NCI-H82 treated with DMSO at 0.1 percent for 48 hours (cell line): ENCODE results near the gene GNPDA2.
A peak's percentile ranks its signal among the peaks of the same experiment; 100 is the strongest.
"Not testable (repeated sequence)": the region's sequence is repeated elsewhere in the genome, so short reads cannot be mapped to it uniquely, and the experiment has no call there.

Source experiments
- DNase-seq: peaks from one replicate; lab custom pipeline; 2025; ENCODE audit not compliant: unreplicated experiment; lab: John Stamatoyannopoulos, UW

Gene GNPDA2

GRCh38 chr4:44726038-44726871 is at the start of gene GNPDA2:
Gene GNPDA2, minus strand, starts transcription at chr4:44726556. Its CDS starts 4,349 bp downstream, at chr4:44722207.
- peak; percentile 58 for DNase-seq

GRCh38 chr4:44772340-44772739 is 46.0 kb upstream of the GNPDA2 start:
- no peak for DNase-seq

- DNase-seq: no peak
Measured at GRCh38 chr4:44771789-44772188, 45.4 kb upstream of the GNPDA2 start.

GRCh38 chr4:44766453-44766852 is 40.1 kb upstream of the GNPDA2 start:
- DNase-seq: no peak

- DNase-seq: no peak
Measured at GRCh38 chr4:44765116-44765515, 38.8 kb upstream of the GNPDA2 start.

GRCh38 chr4:44761306-44761705 is 35.0 kb upstream of the GNPDA2 start:
- DNase-seq: no peak

GRCh38 chr4:44760142-44760898 is 34.0 kb upstream of the GNPDA2 start:
- DNase-seq: peak; percentile 46

- DNase-seq: no peak
Measured at GRCh38 chr4:44756559-44756958, 30.2 kb upstream of the GNPDA2 start.

GRCh38 chr4:44740201-44740600 is 13.8 kb upstream of the GNPDA2 start:
- DNase-seq: no peak

GRCh38 chr4:44738615-44739014 is 12.3 kb upstream of the GNPDA2 start:
- no peak for DNase-seq

- DNase-seq: no peak
Measured at GRCh38 chr4:44736900-44737299, 10.5 kb upstream of the GNPDA2 start.

- not testable (repeated sequence) for DNase-seq
Measured at GRCh38 chr4:44728694-44729093, 2.3 kb upstream of the GNPDA2 start.

- no peak for DNase-seq
Measured at GRCh38 chr4:44727471-44727870, 1.1 kb upstream of the GNPDA2 start.

GRCh38 chr4:44725726-44726037 is 674 bp downstream of the GNPDA2 start:
- DNase-seq: no peak

GRCh38 chr4:44725166-44725565 is 1.2 kb downstream of the GNPDA2 start:
- no peak for DNase-seq

GRCh38 chr4:44722001-44722400 is 4.4 kb downstream of the GNPDA2 start:
- no peak for DNase-seq

- DNase-seq: no peak
Measured at GRCh38 chr4:44720371-44720770, 6.0 kb downstream of the GNPDA2 start.

GRCh38 chr4:44716597-44716996 is 9.8 kb downstream of the GNPDA2 start:
- peak; percentile 9 for DNase-seq

- no peak for DNase-seq
Measured at GRCh38 chr4:44713125-44713524, 13.2 kb downstream of the GNPDA2 start.

- no peak for DNase-seq
Measured at GRCh38 chr4:44704673-44705072, 21.7 kb downstream of the GNPDA2 start.

- DNase-seq: no peak
Measured at GRCh38 chr4:44701037-44701436, 25.3 kb downstream of the GNPDA2 start.

GRCh38 chr4:44700427-44700826 is 25.9 kb downstream of the GNPDA2 start:
- DNase-seq: no peak
